K562 (cell line): Measurements from ENCODE around the gene SLC38A7. TPM values are rescaled to one million over a fixed set of nuclear protein-coding genes. Genes with fewer than 3 reads are reported as not detected.

Experiments used
- ATAC-seq: fragments of 200-7000 bp; cut with Tn5 transposase; 3 replicates; pipeline ENCODE4 v1.9.1; 2020; ENCODE audit warnings: moderate library complexity
- BruUV-seq: library from RNA; stranded (reverse); fragments of 400-500 nt; replicated peaks from 2 replicates; lab custom pipeline; 2021; lab: Mats Ljungman, UMichigan
- CTCF ChIA-PET: fragments of 300-600 bp; formaldehyde crosslinking; extraction: SDS; loops from one replicate; lab custom pipeline; 2021; ENCODE audit warnings: low intra/inter-chr PET ratio; lab: Yijun Ruan, JAX
- POLR2A ChIA-PET: fragments of 300-600, 350-650 bp; sonication (Branson Sonifier 250); formaldehyde crosslinking; extraction: SDS; loops from one replicate; lab custom pipeline; 2021; ENCODE audit warnings: antibody characterized with exemption, inconsistent platforms; lab: Yijun Ruan, JAX
- DNase-seq, 4 experiments: peaks; one replicate each; pipeline versions ENCODE4 v3.0.0 to v3.0.0-alpha.2; 2011 to 2018; ENCODE audit warnings: low spot score in 3 of 4, mixed read lengths in 3 of 4; ENCODE audit errors: extremely low read depth in 1 of 4
- FAIRE-seq: peaks from 2 replicates; lab custom pipeline; 2011; peaks lifted over from hg19 to GRCh38; lab: Jason Lieb, UNC
- H2AFZ ChIP-seq: 2 replicates; pipeline ENCODE4 v1.6.0; 2011; ENCODE audit warnings: low read depth, low read length, control low read depth, inconsistent platforms
- H3K27ac ChIP-seq: fragments of 200-600 bp; 3 replicates; pipeline ENCODE4 v1.8.0; 2011; ENCODE audit warnings: low read depth, mild to moderate bottlenecking, control low read depth, inconsistent platforms, low read length, moderate library complexity, mixed read lengths; ENCODE audit errors: extremely low read depth
- H3K27me3 ChIP-seq, 2 experiments: fragments of 300-600 bp in 1 of 2; 2 replicates in 1 of 2; 3 replicates in 1 of 2; pipeline versions ENCODE4 v1.6.0 to v1.8.0; 2011; ENCODE audit warnings: inconsistent platforms in 2 of 2, low read length in 2 of 2, mild to moderate bottlenecking in 1 of 2, mixed read lengths in 1 of 2, moderate library complexity in 1 of 2; ENCODE audit not compliant: control insufficient read depth in 2 of 2, insufficient read depth in 2 of 2
- H3K36me3 ChIP-seq: fragments of 300-600 bp; 3 replicates; pipeline ENCODE4 v1.8.0; 2011; ENCODE audit warnings: mild to moderate bottlenecking, low read length, inconsistent platforms; ENCODE audit not compliant: control insufficient read depth, insufficient read depth
- H3K4me1 ChIP-seq, 2 experiments: fragments of 200-600 bp in 1 of 2; replicated peaks in 1 of 2; 2 replicates in 1 of 2; 3 replicates in 1 of 2; pipeline versions ENCODE4 v1.5.1 to v1.8.0; 2011; ENCODE audit warnings: inconsistent platforms in 2 of 2, low read length in 2 of 2, mild to moderate bottlenecking in 1 of 2, mixed read lengths in 1 of 2, moderate library complexity in 1 of 2; ENCODE audit not compliant: control insufficient read depth in 2 of 2, insufficient read depth in 2 of 2
- H3K4me2 ChIP-seq: 2 replicates; pipeline ENCODE4 v1.6.1; 2011; ENCODE audit warnings: low read length, control low read depth, inconsistent platforms, mixed read lengths; ENCODE audit not compliant: insufficient read depth
- H3K4me3 ChIP-seq: fragments of 200-600 bp; sonication (generic), shearing (Covaris generic); 2 replicates; pipeline ENCODE4 v1.5.1; 2016; ENCODE audit warnings: control low read depth, inconsistent platforms
- H3K79me2 ChIP-seq: fragments of 200-600 bp; 3 replicates; pipeline ENCODE4 v1.8.0; 2011; ENCODE audit warnings: low read length, inconsistent platforms; ENCODE audit not compliant: control insufficient read depth, insufficient read depth
- H3K9ac ChIP-seq, 2 experiments: 2 replicates each; pipeline versions ENCODE4 v1.6.0 to v1.6.1; 2011; ENCODE audit warnings: low read depth in 2 of 2, low read length in 2 of 2, control low read depth in 1 of 2, inconsistent platforms in 1 of 2, mild to moderate bottlenecking in 1 of 2, mixed read lengths in 1 of 2; ENCODE audit not compliant: insufficient read depth in 1 of 2
- H3K9me1 ChIP-seq: one replicate; pipeline ENCODE4 v1.6.0; 2011; ENCODE audit warnings: inconsistent platforms, mild to moderate bottlenecking, low read length, moderate library complexity; ENCODE audit not compliant: control insufficient read depth, insufficient read depth
- H3K9me3 ChIP-seq: replicated peaks from 2 replicates; pipeline ENCODE4 v1.5.1; 2011; ENCODE audit warnings: low read depth, low read length, inconsistent platforms; ENCODE audit not compliant: control insufficient read depth, insufficient read depth
- H4K20me1 ChIP-seq: replicated peaks from 2 replicates; pipeline ENCODE4 v1.6.1; 2011; ENCODE audit warnings: low read length, inconsistent platforms, mixed read lengths; ENCODE audit not compliant: control insufficient read depth, insufficient read depth
- MAFF ChIP-seq: IDR thresholded peaks from 2 replicates; pipeline ENCODE4 v1.6.1; 2012; ENCODE audit warnings: low read length, improper control_type of control experiment
- PCBP1 ChIP-seq: fragments of 200-400 bp; formaldehyde crosslinking; IDR thresholded peaks from 2 replicates; pipeline ENCODE4 v1.6.1; 2018; ENCODE audit warnings: mild to moderate bottlenecking, low read depth, low read length; ENCODE audit not compliant: poor library complexity, severe bottlenecking
- SIN3B ChIP-seq: fragments of 450-650 bp; IDR thresholded peaks from 2 replicates; pipeline ENCODE4 v1.6.1; 2017; ENCODE audit warnings: low read depth, mild to moderate bottlenecking, moderate library complexity
- SPI1 ChIP-seq: IDR thresholded peaks from 2 replicates; pipeline ENCODE4 v1.6.1; 2011; ENCODE audit warnings: low read depth, low read length, control low read depth, borderline replicate concordance
- TBP ChIP-seq: optimal IDR thresholded peaks from 2 replicates; pipeline ENCODE3; 2011; ENCODE audit warnings: low read depth, low read length, improper control_type of control experiment
- U2AF1 ChIP-seq: fragments of 200-400 bp; formaldehyde crosslinking; optimal IDR thresholded peaks from 2 replicates; pipeline ENCODE3; 2017; ENCODE audit warnings: mild to moderate bottlenecking, low read depth, low read length, moderate library complexity
- ZBTB7A ChIP-seq: IDR thresholded peaks from 2 replicates; pipeline ENCODE4 v1.6.1; 2011; ENCODE audit warnings: low read depth, mild to moderate bottlenecking, low read length, moderate library complexity, borderline replicate concordance; ENCODE audit not compliant: control insufficient read depth
- ZFP36 ChIP-seq: fragments of 150-350 bp; IDR thresholded peaks from 2 replicates; pipeline ENCODE4 v1.6.1; 2018; ENCODE audit warnings: low read length, low read depth; ENCODE audit not compliant: partially characterized antibody
- WGBS: fragments of 100-300 bp; shearing (Covaris generic); methylation state at CpG from one replicate; pipeline ENCODE4 v1.1.6; 2016; ENCODE audit warnings: low coverage, mixed read lengths; ENCODE audit not compliant: insufficient coverage; ENCODE audit errors: missing lambda C conversion rate; 5-methylcytosine and 5-hydroxymethylcytosine counted together
- in situ Hi-C: fragments of 300-500 bp; cut with MboI; formaldehyde crosslinking; loops from 4 replicates; pipeline ENCODE4 v1.15.0; 2018; ENCODE audit warnings: inconsistent platforms, mixed read lengths
- intact Hi-C: fragments of 100-400 bp; cut with micrococcal nuclease; formaldehyde crosslinking; loops from 2 replicates; pipeline ENCODE4 v1.14.2; 2022
- polyA plus RNA-seq, 8 experiments: library from polyadenylated mRNA; depleted of rRNA in 4 of 8; stranded (reverse) in 5 of 8; unstranded in 3 of 8; fragments of >200 nt; fragmentation: Nextera tagmentation in 2 of 8; fragmentation: Illumina TruSeq in 1 of 8; extraction: Ambion mirVana in 2 of 8; extraction: Trizol in 1 of 8; gene quantifications; 2 replicates each; pipeline versions ENCODE4 v1.2.1 to v1.2.3, GENCODE V29; 2011 to 2014; ENCODE audit warnings: inconsistent platforms in 1 of 8, missing spikeins in 1 of 8
- total RNA-seq, 7 experiments: library from RNA; depleted of rRNA in 6 of 7; stranded (reverse); fragments of >200 nt in 6 of 7; fragmentation: Illumina TruSeq in 2 of 7; extraction: Trizol in 2 of 7; gene quantifications; 2 replicates each; pipeline versions ENCODE4 v1.2.1 to v1.2.3, GENCODE V29; 2011 to 2021; ENCODE audit warnings: low replicate concordance in 1 of 7
- TF ChIP-seq, protein P1 (sequence below): sonication (generic); formaldehyde crosslinking; IDR thresholded peaks from 2 replicates; pipeline ENCODE4 v1.9.0; 2022; ENCODE audit warnings: mild to moderate bottlenecking, missing genetic modification reagents
- TF ChIP-seq, protein P2 (sequence below): IDR thresholded peaks from 2 replicates; pipeline ENCODE4 v1.6.1; 2014; ENCODE audit warnings: antibody characterized with exemption
- TF ChIP-seq, protein P3 (sequence below), 3 experiments: IDR thresholded peaks in 2 of 3; conservative IDR thresholded peaks in 1 of 3; 2 replicates each; pipeline ENCODE4 v1.5.1; 2011 to 2012; ENCODE audit warnings: low read length in 3 of 3, mild to moderate bottlenecking in 3 of 3, control low read depth in 2 of 3, improper control_type of control experiment in 1 of 3, inconsistent platforms in 1 of 3, low read depth in 1 of 3, mixed read lengths in 1 of 3, moderate library complexity in 1 of 3; ENCODE audit not compliant: insufficient read depth in 2 of 3

The SLC38A7 gene
- total and polyA plus RNA-seq, 9 of the 15 experiments (the other 6 are each of a cell fraction or from before 2014, with no cell fraction given), result 2.7 to 12.2 (median 6.5) TPM

DNA sequence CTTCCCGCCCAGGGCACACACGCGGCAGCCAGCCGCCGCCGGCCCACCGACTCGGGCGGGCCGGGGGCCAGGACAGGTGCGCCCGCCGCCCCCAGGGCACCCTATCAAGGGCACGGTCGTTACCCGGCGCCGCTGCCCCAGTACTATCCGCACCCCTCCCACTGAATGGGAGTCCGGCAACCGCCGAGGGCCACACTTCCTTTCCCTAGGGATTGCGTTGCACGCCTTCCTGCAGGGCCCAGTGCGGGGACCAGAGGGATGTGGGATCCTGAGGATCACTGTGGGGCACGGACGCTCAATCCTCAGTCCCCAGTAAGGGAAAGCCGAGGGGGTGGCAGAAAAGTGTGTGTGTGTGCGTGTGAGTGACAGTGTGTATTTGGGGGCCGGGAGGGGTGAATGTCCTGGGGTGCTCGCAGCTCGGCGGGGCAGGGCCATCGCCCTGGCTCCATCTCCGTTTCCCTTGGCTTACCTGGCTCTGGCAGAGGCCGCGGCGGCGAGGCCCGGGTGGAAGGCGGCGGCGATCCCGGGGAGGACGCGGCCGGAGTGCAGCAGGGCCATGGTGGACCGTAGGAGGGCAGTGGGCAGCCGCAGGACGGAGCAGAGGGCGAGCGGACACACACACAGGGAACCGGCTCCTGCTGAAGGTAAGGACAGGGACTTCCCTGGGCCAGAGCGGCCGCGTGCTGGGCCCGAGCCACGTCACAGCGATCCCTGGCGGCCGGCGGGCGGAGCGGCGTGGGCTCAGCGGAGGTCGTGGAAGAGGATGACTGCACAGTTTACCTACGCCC is 49.3 kb upstream of the SLC38A7 start, which contains the start of gene GOT2:
Gene GOT2 (minus strand): TSS at position 646 of the 788 bp plus-strand sequence. CDS start 88 bp downstream, at position 558.
- Histone ChIP-seq H3K9me1 (no peaks in the 10 kb centered on the region), H3K27me3 (no peaks in the 10 kb centered on the region), H3K9ac (peak within 1 kb of the TSS; percentile 76 to 95), H3K4me1 (peaks cover 9 to 12% of the 10 kb centered on the region in 2 experiments; a peak in 4 of 5 replicates), H3K27ac (peak within 1 kb of the TSS; percentile 67), H3K79me2 (peaks cover 56% of the 10 kb centered on the region), H2AFZ (peak within 1 kb of the TSS; percentile 99), H3K4me3 (peak within 1 kb of the TSS; percentile 97), H3K36me3 (peaks cover 30% of the 10 kb centered on the region), H3K4me2 (peak within 1 kb of the TSS; percentile 84), H3K9me3 (no peaks in the 10 kb centered on the region; the same call in 1 of the 2 replicates), H4K20me1 (no peaks in the 10 kb centered on the region)
- intact Hi-C loops (no loop called here), in situ Hi-C loops (no loop called here)
- peak; percentile 98 for ATAC-seq
- POLR2A ChIA-PET, result interaction anchor here (0.6 to 0.8 kb wide), 4 partner anchors 8 to 1133 kb away, joined by 3 read pairs; partner anchors contain the start of gene SLC38A7
- peak; percentile 83 to 92 (median 88) for DNase-seq
- FAIRE-seq, result peak; percentile 86
- WGBS, result 0% methylated on average over 41 of the region's 68 CpGs
- CTCF ChIA-PET, result interaction anchor here (0.7 kb wide), 1 partner anchor 618 kb away, joined by 3 read pairs; no protein-coding TSS in a partner anchor
- no TSS peak for BruUV-seq
- TF ChIP-seq U2AF1 (peak; percentile 79), ZFP36 (peak; percentile 30), PCBP1 (peak; percentile 62), SIN3B (peak; percentile 72; the same call in 1 of the 2 replicates), SPI1 (0 out of 2 replicates have a peak, but pooled peaks have one; percentile 33), ZBTB7A (peak; percentile 85; the same call in 1 of the 2 replicates), TBP (peak; percentile 79), MAFF (peak; percentile 42; the same call in 1 of the 2 replicates)
- TF ChIP-seq, protein P1, sequence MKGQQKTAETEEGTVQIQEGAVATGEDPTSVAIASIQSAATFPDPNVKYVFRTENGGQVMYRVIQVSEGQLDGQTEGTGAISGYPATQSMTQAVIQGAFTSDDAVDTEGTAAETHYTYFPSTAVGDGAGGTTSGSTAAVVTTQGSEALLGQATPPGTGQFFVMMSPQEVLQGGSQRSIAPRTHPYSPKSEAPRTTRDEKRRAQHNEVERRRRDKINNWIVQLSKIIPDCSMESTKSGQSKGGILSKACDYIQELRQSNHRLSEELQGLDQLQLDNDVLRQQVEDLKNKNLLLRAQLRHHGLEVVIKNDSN, result peak; percentile 54
- TF ChIP-seq, protein P2, sequence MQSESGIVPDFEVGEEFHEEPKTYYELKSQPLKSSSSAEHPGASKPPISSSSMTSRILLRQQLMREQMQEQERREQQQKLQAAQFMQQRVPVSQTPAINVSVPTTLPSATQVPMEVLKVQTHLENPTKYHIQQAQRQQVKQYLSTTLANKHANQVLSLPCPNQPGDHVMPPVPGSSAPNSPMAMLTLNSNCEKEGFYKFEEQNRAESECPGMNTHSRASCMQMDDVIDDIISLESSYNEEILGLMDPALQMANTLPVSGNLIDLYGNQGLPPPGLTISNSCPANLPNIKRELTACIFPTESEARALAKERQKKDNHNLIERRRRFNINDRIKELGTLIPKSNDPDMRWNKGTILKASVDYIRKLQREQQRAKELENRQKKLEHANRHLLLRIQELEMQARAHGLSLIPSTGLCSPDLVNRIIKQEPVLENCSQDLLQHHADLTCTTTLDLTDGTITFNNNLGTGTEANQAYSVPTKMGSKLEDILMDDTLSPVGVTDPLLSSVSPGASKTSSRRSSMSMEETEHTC, result peak; percentile 22; the same call in 1 of the 2 replicates
- TF ChIP-seq, protein P3, sequence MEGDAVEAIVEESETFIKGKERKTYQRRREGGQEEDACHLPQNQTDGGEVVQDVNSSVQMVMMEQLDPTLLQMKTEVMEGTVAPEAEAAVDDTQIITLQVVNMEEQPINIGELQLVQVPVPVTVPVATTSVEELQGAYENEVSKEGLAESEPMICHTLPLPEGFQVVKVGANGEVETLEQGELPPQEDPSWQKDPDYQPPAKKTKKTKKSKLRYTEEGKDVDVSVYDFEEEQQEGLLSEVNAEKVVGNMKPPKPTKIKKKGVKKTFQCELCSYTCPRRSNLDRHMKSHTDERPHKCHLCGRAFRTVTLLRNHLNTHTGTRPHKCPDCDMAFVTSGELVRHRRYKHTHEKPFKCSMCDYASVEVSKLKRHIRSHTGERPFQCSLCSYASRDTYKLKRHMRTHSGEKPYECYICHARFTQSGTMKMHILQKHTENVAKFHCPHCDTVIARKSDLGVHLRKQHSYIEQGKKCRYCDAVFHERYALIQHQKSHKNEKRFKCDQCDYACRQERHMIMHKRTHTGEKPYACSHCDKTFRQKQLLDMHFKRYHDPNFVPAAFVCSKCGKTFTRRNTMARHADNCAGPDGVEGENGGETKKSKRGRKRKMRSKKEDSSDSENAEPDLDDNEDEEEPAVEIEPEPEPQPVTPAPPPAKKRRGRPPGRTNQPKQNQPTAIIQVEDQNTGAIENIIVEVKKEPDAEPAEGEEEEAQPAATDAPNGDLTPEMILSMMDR (IDR thresholded peaks at IDR 0.05 in 2 of 3, conservative IDR thresholded peaks at IDR 0.05 in 1 of 3; ENCODE audit: insufficient read depth in 2 of 3, low read depth in 1 of 3, low read length in 3 of 3), result peak; percentile 88 to 95 (median 93)
